OCI-LY3 (cell line): ENCODE data around the gene KRT80.

ENCODE experiments used
- H2AFZ ChIP-seq: fragments of 200-600, 300-600 bp; shearing (Covaris generic); 2 replicates; pipeline ENCODE4 v1.6.0; 2014; ENCODE audit warnings: antibody characterized with exemption, low read depth, low read length
- H3K27ac ChIP-seq: fragments of 200-600, 300-600 bp; sonication (generic); 2 replicates; pipeline ENCODE4 v1.5.1; 2014; ENCODE audit warnings: mild to moderate bottlenecking, low read length, moderate library complexity, mixed read lengths
- H3K27me3 ChIP-seq: fragments of 200-600, 300-600 bp; sonication (generic); 2 replicates; pipeline ENCODE4 v1.6.1; 2014; ENCODE audit warnings: low read depth, low read length, mixed read lengths
- H3K36me3 ChIP-seq: fragments of 200-600, 300-600 bp; sonication (generic); replicated peaks from 2 replicates; pipeline ENCODE3; 2014; ENCODE audit warnings: low read depth, low read length, mixed read lengths
- H3K4me1 ChIP-seq: fragments of 300-600, 200-600 bp; sonication (generic); 2 replicates; pipeline ENCODE4 v1.6.1; 2014; ENCODE audit warnings: low read length, mixed read lengths
- H3K4me2 ChIP-seq: fragments of 200-600, 300-600 bp; sonication (generic); 2 replicates; pipeline ENCODE4 v1.6.1; 2014; ENCODE audit warnings: low read length, mixed read lengths
- H3K4me3 ChIP-seq: fragments of 300-600, 200-600 bp; sonication (generic); 2 replicates; pipeline ENCODE4 v1.5.1; 2014; ENCODE audit warnings: antibody characterized with exemption, mild to moderate bottlenecking, low read length, moderate library complexity
- H3K79me2 ChIP-seq: fragments of 300-600, 200-600 bp; shearing (Covaris generic); 2 replicates; pipeline ENCODE4 v1.6.1; 2014; ENCODE audit warnings: mild to moderate bottlenecking, low read length, mixed read lengths
- H3K9ac ChIP-seq: fragments of 300-600, 200-600 bp; shearing (Covaris generic); 2 replicates; pipeline ENCODE4 v1.6.0; 2014; ENCODE audit warnings: mild to moderate bottlenecking, low read length, moderate library complexity
- H3K9me3 ChIP-seq: fragments of 200-600, 300-600 bp; shearing (Covaris generic); 2 replicates; pipeline ENCODE4 v1.6.1; 2014; ENCODE audit warnings: low read length, mixed read lengths; ENCODE audit not compliant: insufficient read depth
- H4K20me1 ChIP-seq: fragments of 200-600, 300-600 bp; sonication (generic); 2 replicates; pipeline ENCODE4 v1.6.1; 2016; ENCODE audit warnings: low read length, mixed read lengths; ENCODE audit not compliant: insufficient read depth
- EZH2phosphoT487 ChIP-seq: fragments of 200-600 bp; shearing (Covaris generic); IDR thresholded peaks from 2 replicates; pipeline ENCODE4 v1.6.1; 2018; ENCODE audit warnings: antibody characterized with exemption, mixed run types, low read depth
- TF ChIP-seq, protein P1 (sequence below): fragments of 200-600, 300-600 bp; sonication (generic); IDR thresholded peaks from 2 replicates; pipeline ENCODE4 v1.5.1; 2014; ENCODE audit warnings: antibody characterized with exemption, low read length, low read depth

Gene KRT80

GRCh38 chr12:52235001-52235764 is 43.4 kb upstream of the KRT80 start:
- Histone ChIP-seq H3K9me3 (no peaks in the 10 kb centered on the region), H2AFZ (no peak overlapping the region), H3K4me1 (no peaks in the 10 kb centered on the region), H3K27ac (no peak overlapping the region), H3K9ac (no peak overlapping the region), H3K4me3 (no peak overlapping the region), H3K79me2 (no peaks in the 10 kb centered on the region), H4K20me1 (no peaks in the 10 kb centered on the region), H3K36me3 (no peaks in the 10 kb centered on the region), H3K27me3 (peaks cover 3% of the 10 kb centered on the region), H3K4me2 (no peak overlapping the region)
- TF ChIP-seq, protein P1, sequence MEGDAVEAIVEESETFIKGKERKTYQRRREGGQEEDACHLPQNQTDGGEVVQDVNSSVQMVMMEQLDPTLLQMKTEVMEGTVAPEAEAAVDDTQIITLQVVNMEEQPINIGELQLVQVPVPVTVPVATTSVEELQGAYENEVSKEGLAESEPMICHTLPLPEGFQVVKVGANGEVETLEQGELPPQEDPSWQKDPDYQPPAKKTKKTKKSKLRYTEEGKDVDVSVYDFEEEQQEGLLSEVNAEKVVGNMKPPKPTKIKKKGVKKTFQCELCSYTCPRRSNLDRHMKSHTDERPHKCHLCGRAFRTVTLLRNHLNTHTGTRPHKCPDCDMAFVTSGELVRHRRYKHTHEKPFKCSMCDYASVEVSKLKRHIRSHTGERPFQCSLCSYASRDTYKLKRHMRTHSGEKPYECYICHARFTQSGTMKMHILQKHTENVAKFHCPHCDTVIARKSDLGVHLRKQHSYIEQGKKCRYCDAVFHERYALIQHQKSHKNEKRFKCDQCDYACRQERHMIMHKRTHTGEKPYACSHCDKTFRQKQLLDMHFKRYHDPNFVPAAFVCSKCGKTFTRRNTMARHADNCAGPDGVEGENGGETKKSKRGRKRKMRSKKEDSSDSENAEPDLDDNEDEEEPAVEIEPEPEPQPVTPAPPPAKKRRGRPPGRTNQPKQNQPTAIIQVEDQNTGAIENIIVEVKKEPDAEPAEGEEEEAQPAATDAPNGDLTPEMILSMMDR = no peak
- no peak for TF ChIP-seq EZH2phosphoT487

DNA sequence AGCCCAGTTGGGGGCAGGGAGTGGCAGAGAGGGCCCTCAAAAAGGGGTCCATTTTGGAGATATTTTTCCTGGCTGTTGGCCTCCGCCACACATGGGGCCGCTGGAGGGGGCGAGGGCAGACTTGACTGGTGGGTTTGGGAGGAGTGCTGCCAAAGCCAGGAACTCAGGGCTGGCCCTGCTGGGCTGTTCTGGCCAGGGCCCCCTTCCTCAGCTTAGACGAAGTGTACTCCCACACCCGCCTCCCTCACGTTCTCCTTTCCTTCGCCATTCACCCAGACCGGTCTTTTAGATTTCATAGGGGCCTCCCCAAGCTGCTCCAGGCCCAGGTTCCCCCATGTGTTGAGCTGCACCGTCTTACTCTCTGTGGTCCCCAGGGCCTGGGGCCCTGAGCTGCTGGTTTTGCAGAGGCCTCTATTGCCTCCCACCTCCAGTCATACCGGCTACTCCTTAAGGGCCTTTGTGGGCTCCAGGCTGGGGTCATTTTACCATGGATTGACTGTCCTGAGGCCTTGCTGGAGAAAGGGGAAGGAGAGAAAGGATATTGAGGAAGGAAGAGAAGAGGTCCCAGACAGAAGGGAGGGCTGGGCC is 42.5 kb upstream of the KRT80 start:
- Histone ChIP-seq H3K27me3 (peaks cover 8% of the 10 kb centered on the region), H3K79me2 (no peaks in the 10 kb centered on the region)
- no peak for TF ChIP-seq EZH2phosphoT487
- TF ChIP-seq, protein P1 = no peak

GRCh38 chr12:52233462-52234207 is 41.8 kb upstream of the KRT80 start:
- H3K4me3 ChIP-seq = no peak overlapping the region
- H4K20me1 ChIP-seq = no peaks in the 10 kb centered on the region
- no peaks in the 10 kb centered on the region for H3K4me1 ChIP-seq
- H3K9me3 ChIP-seq = no peaks in the 10 kb centered on the region
- H3K4me2 ChIP-seq = no peak overlapping the region
- TF ChIP-seq, protein P1 = no peak
- TF ChIP-seq EZH2phosphoT487 = no peak
- no peak overlapping the region for H3K9ac ChIP-seq
- H3K36me3 ChIP-seq = no peaks in the 10 kb centered on the region
- H3K27me3 ChIP-seq = peaks cover 11% of the 10 kb centered on the region
- no peaks in the 10 kb centered on the region for H3K79me2 ChIP-seq
- H3K27ac ChIP-seq = no peak overlapping the region
- H2AFZ ChIP-seq = no peak overlapping the region

More for the DNA sequence above, 42.5 kb upstream of the KRT80 start:
- no peaks in the 10 kb centered on the region for H3K9me3 ChIP-seq
- no peaks in the 10 kb centered on the region for H3K4me1 ChIP-seq
- H2AFZ ChIP-seq = no peak overlapping the region
- H3K36me3 ChIP-seq = no peaks in the 10 kb centered on the region
- no peak overlapping the region for H3K9ac ChIP-seq
- no peak overlapping the region for H3K4me2 ChIP-seq
- H3K4me3 ChIP-seq = no peak overlapping the region
- H4K20me1 ChIP-seq = no peaks in the 10 kb centered on the region
- H3K27ac ChIP-seq = no peak overlapping the region
